Esophagus muscularis mucosa (tissue), 4 donors: ENCODE measurements around the gene ERGIC1. TPM values are rescaled to one million over a fixed set of nuclear protein-coding genes. Genes with fewer than 3 reads are reported as not detected.

Source experiments
- DNase-seq: peaks from one replicate; pipeline ENCODE4 v3.0.0-alpha.2; 2017; ENCODE audit errors: extremely low spot score
- H3K27ac ChIP-seq, 4 donors: fragments of 200-600 bp; sonication (generic); replicated peaks in 1 of 4; 1 replicate in 3 of 4; 2 replicates in 1 of 4; pipeline ENCODE4 v1.5.1; 2016 to 2019; ENCODE audit warnings: mild to moderate bottlenecking in 1 of 4
- H3K27me3 ChIP-seq, 4 donors: fragments of 200-600 bp; sonication (generic); one replicate each; pipeline versions ENCODE4 v1.5.1 to v1.6.0; 2016 to 2019
- H3K36me3 ChIP-seq, 4 donors: fragments of 200-600 bp; sonication (generic); one replicate each; pipeline ENCODE4 v1.5.1; 2016 to 2019
- H3K4me1 ChIP-seq, 4 donors: fragments of 200-600 bp; sonication (generic); one replicate each; pipeline ENCODE4 v1.5.1; 2016 to 2019
- H3K4me3 ChIP-seq, 4 donors: fragments of 200-600 bp; sonication (generic); 1 replicate in 2 of 4; 2 replicates in 2 of 4; pipeline ENCODE4 v1.5.1; 2016 to 2019; ENCODE audit warnings: mild to moderate bottlenecking in 4 of 4, moderate library complexity in 1 of 4
- H3K9me3 ChIP-seq, 4 donors: fragments of 200-600 bp; sonication (generic); 1 replicate in 3 of 4; 2 replicates in 1 of 4; pipeline ENCODE4 v1.5.1; 2016 to 2019
- CTCF ChIP-seq, 3 experiments: fragments of 200-600 bp in 2 of 3; fragments of 450-650 bp in 1 of 3; sonication (generic) in 2 of 3; IDR thresholded peaks; one replicate each; pipeline ENCODE4 v1.5.1; 2017 to 2019; ENCODE audit warnings: antibody characterized with exemption in 3 of 3, mild to moderate bottlenecking in 2 of 3, moderate library complexity in 1 of 3
- EP300 ChIP-seq: sonication (generic); formaldehyde crosslinking; IDR thresholded peaks from one replicate; pipeline ENCODE4 v1.6.1; 2017; ENCODE audit warnings: antibody characterized with exemption
- POLR2A ChIP-seq: fragments of 450-650 bp; IDR thresholded peaks from one replicate; pipeline ENCODE4 v1.6.1; 2017; ENCODE audit warnings: antibody characterized with exemption, moderate library complexity, mild to moderate bottlenecking, low read depth
- POLR2AphosphoS5 ChIP-seq, 2 donors: sonication (generic); formaldehyde crosslinking; IDR thresholded peaks; one replicate each; pipeline ENCODE4 v1.6.1; 2017; ENCODE audit warnings: antibody characterized with exemption in 2 of 2
- WGBS: methylation state at CpG from one replicate; pipeline ENCODE4 v1.1.5; 2018; 5-methylcytosine and 5-hydroxymethylcytosine counted together
- intact Hi-C: fragments of 100-400 bp; cut with DNase I; formaldehyde crosslinking; loops from one replicate; pipeline ENCODE4 v1.15.1; 2023
- total RNA-seq, 4 donors: library from RNA; depleted of rRNA; stranded (reverse); fragments of >200 nt; gene quantifications; one replicate each; pipeline versions ENCODE4 v1.1.0 to v1.2.1, GENCODE V29; 2016

ERGIC1 gene
- total RNA-seq, 4 donors from 2014 or later: 105 to 161 (median 145) TPM

- intact Hi-C loops: no loop called here
- TF ChIP-seq POLR2AphosphoS5 (IDR thresholded peaks at IDR 0.05): no peak
- TF ChIP-seq POLR2A: no peak
- TF ChIP-seq CTCF (IDR thresholded peaks at IDR 0.05): no peak
- TF ChIP-seq EP300: no peak
- no peak for DNase-seq
- Histone ChIP-seq H3K27ac (peak overlapping the region; percentile 57 to 90 (median 87)), H3K36me3 (peaks cover 0 to 3% (median 0%) of the 10 kb centered on the region in 4 donors), H3K4me1 (peaks cover 67 to 81% (median 77%) of the 10 kb centered on the region in 4 donors), H3K27me3 (no peaks in the 10 kb centered on the region), H3K4me3 (no peak overlapping the region), H3K9me3 (no peaks in the 10 kb centered on the region)
- 91% methylated on average over 16 of the region's 18 CpGs for WGBS
Observed at GRCh38 chr5:172852490-172853354, 18.7 kb downstream of the ERGIC1 start.

- no peaks in the 10 kb centered on the region for H3K27me3 ChIP-seq
- no peak overlapping the region for H3K4me3 ChIP-seq
- intact Hi-C loops: no loop called here
- H3K36me3 ChIP-seq: peaks cover 0 to 3% (median 0%) of the 10 kb centered on the region in 4 donors
- H3K27ac ChIP-seq: peak overlapping the region; percentile 57 to 90 (median 87)
- no peaks in the 10 kb centered on the region for H3K9me3 ChIP-seq
- WGBS: 86% methylated on average over 6 of the region's 8 CpGs
- TF ChIP-seq EP300 (no peak), CTCF (IDR thresholded peaks at IDR 0.05) (no peak), POLR2AphosphoS5 (IDR thresholded peaks at IDR 0.05) (peak in 1 of 2 donors; percentile 13), POLR2A (no peak)
- H3K4me1 ChIP-seq: peaks cover 72 to 86% (median 77%) of the 10 kb centered on the region in 4 donors
- DNase-seq: no peak
Observed at GRCh38 chr5:172853355-172853975, 19.4 kb downstream of the ERGIC1 start.

GRCh38 chr5:172854451-172854871 lies 20.4 kb downstream of the ERGIC1 start:
- Histone ChIP-seq H3K36me3 (peaks cover 0 to 3% (median 0%) of the 10 kb centered on the region in 4 donors), H3K4me3 (no peak overlapping the region), H3K9me3 (no peaks in the 10 kb centered on the region), H3K27ac (peak overlapping the region; percentile 84 to 90 (median 87)), H3K27me3 (no peaks in the 10 kb centered on the region), H3K4me1 (peaks cover 74 to 86% (median 81%) of the 10 kb centered on the region in 4 donors)
- WGBS: 43% methylated on average over 12 of the region's 12 CpGs
- DNase-seq: no peak
- intact Hi-C loops: no loop called here
- no peak for TF ChIP-seq EP300
- peak; percentile 64 to 69 for TF ChIP-seq POLR2AphosphoS5 (IDR thresholded peaks at IDR 0.05)
- no peak for TF ChIP-seq CTCF (IDR thresholded peaks at IDR 0.05)
- no peak for TF ChIP-seq POLR2A

- Histone ChIP-seq H3K4me1 (peaks cover 77 to 86% (median 81%) of the 10 kb centered on the region in 4 donors), H3K27ac (peak overlapping the region; percentile 84 to 90 (median 87)), H3K4me3 (no peak overlapping the region), H3K36me3 (peaks cover 0 to 3% (median 0%) of the 10 kb centered on the region in 4 donors), H3K27me3 (no peaks in the 10 kb centered on the region), H3K9me3 (no peaks in the 10 kb centered on the region)
- intact Hi-C loops: loop anchor here (5.0 kb wide), 1 partner anchor 63 kb away; no protein-coding TSS in a partner anchor
- WGBS: 91% methylated on average over 3 of the region's 5 CpGs
- no peak for DNase-seq
- TF ChIP-seq POLR2A (no peak), CTCF (IDR thresholded peaks at IDR 0.05) (no peak), EP300 (no peak), POLR2AphosphoS5 (IDR thresholded peaks at IDR 0.05) (no peak)
Observed at GRCh38 chr5:172854971-172855370, 20.9 kb downstream of the ERGIC1 start.
